Pancreas (tissue), 10 donors: ENCODE measurements around the gene KIAA1614. TPM values are rescaled to one million over a fixed set of nuclear protein-coding genes. Genes with fewer than 3 reads are reported as not detected.
"Not testable (repeated sequence)": the region's sequence is repeated elsewhere in the genome, so short reads cannot be mapped to it uniquely, and the experiment has no call there.

ENCODE experiments used
- ATAC-seq, 4 donors: fragments of 200-7000 bp; cut with Tn5 transposase; one replicate each; pipeline versions ENCODE4 v1.8.0 to v1.9.1; 2020; ENCODE audit warnings: mild to moderate bottlenecking in 4 of 4, moderate library complexity in 4 of 4
- DNase-seq, 6 donors: peaks; one replicate each; pipeline ENCODE4 v3.0.0-alpha.2; 2020
- FAIRE-seq: peaks from 2 replicates; lab custom pipeline; 2012; peaks lifted over from hg19 to GRCh38; lab: Jason Lieb, UNC
- H3K27ac ChIP-seq, 4 donors: fragments of 200-600 bp; sonication (generic); 1 replicate in 3 of 4; 2 replicates in 1 of 4; pipeline versions ENCODE4 v1.5.0 to v1.8.0; 2020
- H3K27me3 ChIP-seq, 4 donors: fragments of 200-600 bp; one replicate each; pipeline ENCODE4 v1.8.0; 2021
- H3K36me3 ChIP-seq, 3 donors: fragments of 200-600 bp; sonication (generic) in 1 of 3; one replicate each; pipeline versions ENCODE4 v1.5.0 to v1.8.0; 2020 to 2021
- H3K4me1 ChIP-seq, 3 donors: fragments of 200-600 bp; one replicate each; pipeline ENCODE4 v1.8.0; 2021
- H3K4me3 ChIP-seq, 4 donors: fragments of 200-600 bp; sonication (generic) in 2 of 4; one replicate each; pipeline versions ENCODE4 v1.5.0 to v1.8.0; 2020 to 2021
- H3K9me3 ChIP-seq, 4 donors: fragments of 200-600 bp; one replicate each; pipeline ENCODE4 v1.8.0; 2021
- CTCF ChIP-seq, 4 donors: fragments of 200-600 bp; sonication (generic) in 3 of 4; IDR thresholded peaks; one replicate each; pipeline versions ENCODE4 v1.5.0 to v1.8.0; 2021; ENCODE audit warnings: antibody characterized with exemption in 4 of 4
- WGBS, 2 donors: extraction: QIAGEN DNeasy Blood & Tissue Kit; methylation state at CpG; one replicate each; pipeline ENCODE4 v1.1.7; 2013; 5-methylcytosine and 5-hydroxymethylcytosine counted together
- intact Hi-C, 3 donors: fragments of 100-400 bp; cut with DNase I; formaldehyde crosslinking; loops; one replicate each; pipeline versions ENCODE4 v1.11.1 to v1.14.2; 2022
- polyA plus RNA-seq, 2 donors: library from polyadenylated mRNA; stranded (reverse); fragments of 200-250 nt; gene quantifications; one replicate each; pipeline ENCODE4 v1.2.3, GENCODE V29; 2013
- total RNA-seq, 6 donors: library from RNA; stranded (reverse); fragmentation: NEBNext Ultra II Directional in 4 of 6; extraction: Animal tissue kit (Norgen Biotek cat#: 25700) in 4 of 6; gene quantifications; one replicate each; pipeline versions ENCODE4 v1.2.1 to v1.2.4, GENCODE V29; 2021 to 2023
- donor health status: healthy with polysubstance abuse.
- donor health status: DM: no; HTN: no; CAD: no; lungs with moderate emphysema.
- donor health status: DM: no; HTN: no; CAD: no.
- donor health status: control.
- donor health status: control.
- donor health status: Bipolar disorder and iron deficiency.
- donor health status: DM: yes; HTN: yes; CAD: no.
- donor health status: DM: no; HTN: no; CAD: no.
- donor health status: DM: no; HTN: no; CAD: no.
- donor health status: DM: yes; HTN: yes; CAD: no.

The KIAA1614 gene
- total and polyA plus RNA-seq, 8 donors = 0.32 to 3.3 (median 1.5) TPM

DNA sequence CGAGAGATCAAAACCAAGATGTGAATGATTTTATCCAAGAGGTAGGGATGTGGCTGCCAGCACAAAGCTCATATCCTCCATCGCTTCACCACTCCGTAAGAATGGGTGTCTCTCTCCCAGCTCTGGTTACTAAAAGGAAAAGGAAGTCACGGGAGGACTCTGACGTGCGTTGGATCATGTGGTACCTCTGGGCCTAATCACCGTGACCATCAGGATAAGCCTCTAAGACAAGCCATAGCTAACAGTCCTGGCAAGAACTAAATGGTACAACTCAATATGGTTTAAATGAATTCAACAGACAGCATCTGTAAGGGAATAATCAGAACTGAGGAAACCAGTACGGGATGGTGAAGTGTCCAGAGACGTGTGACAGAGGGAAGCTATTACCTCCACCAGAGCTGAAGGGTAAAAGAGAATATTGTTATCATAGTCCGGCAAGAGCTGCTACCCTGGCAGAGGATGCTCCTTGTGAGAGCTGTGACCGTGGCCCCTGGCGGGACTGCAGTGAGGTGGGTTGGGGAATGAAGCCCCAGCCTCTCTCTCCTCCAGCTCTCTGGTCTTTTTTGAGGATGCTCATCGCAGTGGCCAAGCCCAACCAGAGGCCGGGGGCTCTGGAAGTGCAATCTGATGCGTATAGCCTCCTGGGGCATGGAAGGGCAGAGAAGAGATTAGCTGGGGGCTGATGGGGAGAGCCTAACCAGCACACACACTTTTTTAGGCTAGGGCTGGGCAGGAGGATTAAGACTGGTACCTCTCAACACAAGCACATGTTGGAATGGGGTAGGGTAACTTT, 54.2 kb downstream of the KIAA1614 start:
- intact Hi-C loops = no loop called here
- Histone ChIP-seq H3K9me3 (no peaks in the 10 kb centered on the region), H3K4me3 (no peak overlapping the region), H3K27ac (no peak overlapping the region), H3K4me1 (no peaks in the 10 kb centered on the region), H3K27me3 (no peaks in the 10 kb centered on the region), H3K36me3 (no peaks in the 10 kb centered on the region)
- FAIRE-seq (no peak), ATAC-seq (no peak), DNase-seq (no peak)
- TF ChIP-seq CTCF (IDR thresholded peaks at IDR 0.05) = no peak
- 85 to 91% methylated on average over 15 of the region's 15 CpGs for WGBS, 2 donors

GRCh38 chr1:180967558-180967957, 54.9 kb downstream of the KIAA1614 start:
- H3K4me3 ChIP-seq = no peak overlapping the region
- FAIRE-seq (no peak), DNase-seq (no peak), ATAC-seq (no peak)
- H3K27me3 ChIP-seq = no peaks in the 10 kb centered on the region
- no peaks in the 10 kb centered on the region for H3K36me3 ChIP-seq
- H3K27ac ChIP-seq = no peak overlapping the region
- TF ChIP-seq CTCF (IDR thresholded peaks at IDR 0.05) = no peak
- no peaks in the 10 kb centered on the region for H3K9me3 ChIP-seq
- intact Hi-C loops = no loop called here
- no peaks in the 10 kb centered on the region for H3K4me1 ChIP-seq
- WGBS, 2 donors = 28 to 72% methylated on average over 1 of the region's 1 CpG

DNA sequence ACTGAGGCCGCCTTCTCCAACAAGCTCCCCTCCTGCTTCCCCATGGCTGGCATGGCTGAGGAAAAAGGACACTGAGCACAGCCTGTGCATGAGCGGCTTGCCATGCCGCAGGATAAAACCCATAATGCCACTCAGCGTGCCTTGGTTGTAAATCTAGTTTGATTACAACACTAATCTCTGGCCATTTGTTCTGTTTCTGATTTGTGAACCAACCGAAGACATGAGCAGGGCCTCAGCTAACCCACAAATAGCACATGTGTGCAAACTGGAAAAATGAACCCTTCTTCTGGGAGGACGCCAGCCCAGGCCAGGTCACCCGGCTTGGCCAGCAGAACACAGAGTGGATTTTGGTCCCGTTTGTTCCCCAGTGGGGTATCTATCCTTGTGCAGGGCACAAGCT, 56.1 kb downstream of the KIAA1614 start:
- DNase-seq, H3K27ac ChIP-seq, intact Hi-C loops, H3K9me3 ChIP-seq, H3K36me3 ChIP-seq, FAIRE-seq, H3K27me3 ChIP-seq, H3K4me3 ChIP-seq, ATAC-seq: not testable (repeated sequence)
- H3K4me1 ChIP-seq = peaks cover 0 to 11% (median 9%) of the 10 kb centered on the region in 3 donors
- WGBS, 2 donors = 92 to 95% methylated on average over 8 of the region's 8 CpGs

DNA sequence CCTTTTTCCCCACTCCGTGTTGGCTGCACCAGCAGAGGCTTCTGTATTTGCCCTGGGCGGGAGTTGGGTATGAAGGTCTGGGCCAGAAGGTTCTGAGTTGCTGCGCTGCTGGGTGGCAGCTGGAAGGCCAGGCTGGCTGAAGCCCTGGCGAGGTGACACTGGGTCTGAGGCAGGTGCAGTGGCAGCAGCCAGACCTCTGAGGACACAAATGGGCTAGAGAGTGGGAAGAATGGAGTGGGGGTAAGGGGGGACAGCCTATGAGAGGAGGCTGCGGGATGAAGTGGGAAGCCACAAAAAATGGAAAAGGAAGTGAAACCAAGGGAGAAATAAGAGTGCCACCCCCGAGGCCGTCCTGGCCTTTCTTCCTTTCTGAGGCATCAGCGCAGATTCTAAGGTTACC, 56.7 kb downstream of the KIAA1614 start:
- no peak for FAIRE-seq
- no peaks in the 10 kb centered on the region for H3K27me3 ChIP-seq
- WGBS, 2 donors = 72 to 84% methylated on average over 8 of the region's 8 CpGs
- no peak for DNase-seq
- peak in 1 of 4 donors; percentile 49 for ATAC-seq
- H3K27ac ChIP-seq = no peak overlapping the region
- H3K4me1 ChIP-seq = peaks cover 0 to 16% (median 14%) of the 10 kb centered on the region in 3 donors
- H3K4me3 ChIP-seq = no peak overlapping the region
- TF ChIP-seq CTCF (IDR thresholded peaks at IDR 0.05) = no peak
- H3K9me3 ChIP-seq = no peaks in the 10 kb centered on the region
- no peaks in the 10 kb centered on the region for H3K36me3 ChIP-seq
- intact Hi-C loops = no loop called here

- intact Hi-C loops = no loop called here
- H3K27me3 ChIP-seq = no peaks in the 10 kb centered on the region
- H3K27ac ChIP-seq = no peak overlapping the region
- no peak for TF ChIP-seq CTCF (IDR thresholded peaks at IDR 0.05)
- no peaks in the 10 kb centered on the region for H3K9me3 ChIP-seq
- 84 to 91% methylated on average over 15 of the region's 15 CpGs for WGBS, 2 donors
- no peaks in the 10 kb centered on the region for H3K36me3 ChIP-seq
- ATAC-seq = no peak
- no peak for DNase-seq
- peaks cover 0 to 20% (median 19%) of the 10 kb centered on the region in 3 donors for H3K4me1 ChIP-seq
- H3K4me3 ChIP-seq = no peak overlapping the region
- FAIRE-seq = no peak
These were observed 57.8 kb downstream of the KIAA1614 start for GRCh38 chr1:180970333-180971079.
